Ascending aorta (tissue), 2 donors: Measurements from ENCODE around the gene PPIA. TPM values are rescaled to one million over a fixed set of nuclear protein-coding genes. Genes with fewer than 3 reads are reported as not detected.

Experiments used
- DNase-seq, 2 donors: peaks; one replicate each; pipeline ENCODE4 v3.0.0-alpha.2; 2019; ENCODE audit warnings: low spot score in 2 of 2
- H3K27ac ChIP-seq, 2 donors: fragments of 200-600 bp; sonication (generic); one replicate each; pipeline ENCODE4 v1.5.1; 2016 to 2017; ENCODE audit warnings: mild to moderate bottlenecking in 1 of 2
- H3K27me3 ChIP-seq: fragments of 200-600 bp; sonication (generic); one replicate; pipeline ENCODE4 v1.5.1; 2017
- H3K36me3 ChIP-seq, 2 donors: fragments of 200-600 bp; sonication (generic); one replicate each; pipeline ENCODE4 v1.5.1; 2016
- H3K4me1 ChIP-seq, 2 donors: fragments of 200-600 bp; sonication (generic); one replicate each; pipeline ENCODE4 v1.5.1; 2016 to 2017; ENCODE audit warnings: mild to moderate bottlenecking in 1 of 2
- H3K4me3 ChIP-seq, 2 donors: fragments of 200-600 bp; sonication (generic); one replicate each; pipeline ENCODE4 v1.5.1; 2016 to 2017; ENCODE audit warnings: mild to moderate bottlenecking in 1 of 2
- H3K9me3 ChIP-seq, 2 donors: fragments of 200-600 bp; sonication (generic); one replicate each; pipeline ENCODE4 v1.5.1; 2016
- CTCF ChIP-seq, 3 experiments: fragments of 200-600 bp in 2 of 3; fragments of 450-650 bp in 1 of 3; sonication (generic) in 2 of 3; IDR thresholded peaks; one replicate each; pipeline ENCODE4 v1.5.1; 2016 to 2019; ENCODE audit warnings: antibody characterized with exemption in 3 of 3, mild to moderate bottlenecking in 1 of 3, moderate library complexity in 1 of 3
- intact Hi-C: fragments of 100-400 bp; cut with DNase I; formaldehyde crosslinking; loops from one replicate; pipeline ENCODE4 v1.15.1; 2023
- total RNA-seq: library from RNA; depleted of rRNA; stranded (reverse); fragments of >200 nt; gene quantifications from one replicate; pipeline ENCODE4 v1.1.0, GENCODE V29; 2016

PPIA gene
- total RNA-seq, 1 donor from 2014 or later: 945 TPM

- Histone ChIP-seq H3K4me1 (no peaks in the 10 kb centered on the region), H3K27ac (no peak overlapping the region), H3K27me3 (no peaks in the 10 kb centered on the region), H3K9me3 (peaks cover 0 to 7% of the 10 kb centered on the region in 2 donors), H3K36me3 (no peaks in the 10 kb centered on the region), H3K4me3 (no peak overlapping the region)
- intact Hi-C loops: no loop called here
- no peak for DNase-seq
- no peak for TF ChIP-seq CTCF (IDR thresholded peaks at IDR 0.05)
Measured at GRCh38 chr7:44787041-44787440, 9.4 kb upstream of the PPIA start.

GRCh38 chr7:44787762-44788161 is 8.7 kb upstream of the PPIA start:
- intact Hi-C loops: no loop called here
- DNase-seq: no peak
- H3K27me3 ChIP-seq: no peaks in the 10 kb centered on the region
- H3K4me3 ChIP-seq: no peak overlapping the region
- no peak overlapping the region for H3K27ac ChIP-seq
- H3K9me3 ChIP-seq: peaks cover 0 to 7% of the 10 kb centered on the region in 2 donors
- no peaks in the 10 kb centered on the region for H3K36me3 ChIP-seq
- no peak for TF ChIP-seq CTCF (IDR thresholded peaks at IDR 0.05)
- no peaks in the 10 kb centered on the region for H3K4me1 ChIP-seq

- H3K9me3 ChIP-seq: no peaks in the 10 kb centered on the region
- no peaks in the 10 kb centered on the region for H3K4me1 ChIP-seq
- TF ChIP-seq CTCF (IDR thresholded peaks at IDR 0.05): no peak
- H3K36me3 ChIP-seq: no peaks in the 10 kb centered on the region
- H3K27me3 ChIP-seq: no peaks in the 10 kb centered on the region
- intact Hi-C loops: no loop called here
- H3K4me3 ChIP-seq: no peak overlapping the region
- no peak overlapping the region for H3K27ac ChIP-seq
- DNase-seq: no peak
Measured at GRCh38 chr7:44789990-44790389, 6.5 kb upstream of the PPIA start.

- Histone ChIP-seq H3K36me3 (no peaks in the 10 kb centered on the region), H3K4me3 (no peak overlapping the region), H3K9me3 (no peaks in the 10 kb centered on the region), H3K27me3 (no peaks in the 10 kb centered on the region), H3K27ac (no peak overlapping the region), H3K4me1 (peaks cover 0 to 3% of the 10 kb centered on the region in 2 donors)
- TF ChIP-seq CTCF (IDR thresholded peaks at IDR 0.05): no peak
- no peak for DNase-seq
- intact Hi-C loops: no loop called here
Measured at GRCh38 chr7:44791278-44792219, 4.9 kb upstream of the PPIA start.

GRCh38 chr7:44793919-44794318 is 2.6 kb upstream of the PPIA start:
- H3K27ac ChIP-seq: no peak overlapping the region
- H3K27me3 ChIP-seq: no peaks in the 10 kb centered on the region
- H3K4me3 ChIP-seq: no peak overlapping the region
- no peak for DNase-seq
- peaks cover 3 to 9% of the 10 kb centered on the region in 2 donors for H3K4me1 ChIP-seq
- TF ChIP-seq CTCF (IDR thresholded peaks at IDR 0.05): no peak
- H3K9me3 ChIP-seq: no peaks in the 10 kb centered on the region
- intact Hi-C loops: no loop called here
- peaks cover 0 to 3% of the 10 kb centered on the region in 2 donors for H3K36me3 ChIP-seq
